HG02798 (cell line): Measurements from ENCODE around the gene RAMP1.
"Not testable (repeated sequence)": the region's sequence is repeated elsewhere in the genome, so short reads cannot be mapped to it uniquely, and the experiment has no call there.

Source experiments
- ATAC-seq: cut with Tn5 transposase; IDR thresholded peaks from one replicate; pipeline ENCODE4 v1.9.1; 2021; ENCODE audit warnings: mild to moderate bottlenecking; ENCODE audit not compliant: unreplicated experiment, poor library complexity

The RAMP1 gene

DNA sequence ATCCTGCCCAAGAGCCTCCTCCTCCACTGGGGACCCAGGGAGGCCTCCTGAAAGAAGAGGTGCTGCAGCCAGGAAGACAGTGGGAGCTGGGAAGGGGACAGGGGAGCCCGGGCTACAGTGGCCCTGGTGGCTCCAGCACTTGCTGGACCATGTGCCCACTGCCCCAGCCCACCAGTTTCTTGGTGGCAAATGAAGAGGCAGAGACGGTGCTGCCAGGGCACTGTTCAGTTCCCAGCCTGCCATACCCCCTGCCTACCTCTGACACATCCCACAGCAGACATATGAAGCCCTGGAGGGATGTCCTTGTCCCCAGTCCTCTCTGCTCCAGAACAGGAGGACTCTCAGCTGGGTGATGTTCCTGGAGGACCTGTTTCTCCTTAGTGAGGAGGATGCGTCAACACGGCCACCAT lies 3.7 kb downstream of the RAMP1 start:
- no peak for ATAC-seq

GRCh38 chr2:237863689-237864443 lies 4.4 kb downstream of the RAMP1 start:
- no peak for ATAC-seq

GRCh38 chr2:237864444-237864931 lies 5.1 kb downstream of the RAMP1 start:
- no peak for ATAC-seq

DNA sequence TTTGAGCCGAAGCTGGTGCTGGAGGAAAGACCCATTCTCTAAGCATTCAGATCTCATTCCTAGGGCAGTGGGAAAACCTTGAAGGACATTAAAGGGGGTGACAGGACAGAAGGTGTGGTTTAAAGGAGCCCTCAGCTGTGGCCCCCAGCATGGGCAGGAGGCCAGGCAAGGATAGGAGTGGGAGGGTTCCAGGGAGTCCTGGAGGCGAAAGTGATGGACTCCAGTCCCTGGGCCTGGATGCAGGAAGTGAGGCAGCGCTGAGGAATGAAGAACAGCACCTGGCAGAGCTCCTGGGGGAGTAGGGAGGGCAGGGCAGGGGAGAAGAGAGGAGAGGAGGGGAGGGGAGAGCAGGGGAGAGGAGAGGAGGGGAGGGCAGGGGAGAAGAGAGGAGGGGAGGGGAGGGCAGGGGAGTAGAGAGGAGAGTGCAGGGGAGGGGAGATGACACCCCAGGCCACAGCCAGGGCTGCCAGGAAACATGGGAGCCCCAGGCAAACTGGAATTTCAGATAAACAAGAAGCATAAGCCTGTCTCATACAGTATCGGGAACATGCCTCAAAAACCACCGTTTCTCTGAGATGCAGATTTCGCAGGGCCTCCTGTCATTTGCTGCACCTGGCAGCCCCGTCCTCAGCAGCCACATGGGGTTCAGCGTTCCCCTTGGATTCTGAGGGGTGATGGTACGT lies 5.7 kb downstream of the RAMP1 start:
- no peak for ATAC-seq

- no peak for ATAC-seq
Measured at GRCh38 chr2:237865623-237866041, 6.2 kb downstream of the RAMP1 start.

DNA sequence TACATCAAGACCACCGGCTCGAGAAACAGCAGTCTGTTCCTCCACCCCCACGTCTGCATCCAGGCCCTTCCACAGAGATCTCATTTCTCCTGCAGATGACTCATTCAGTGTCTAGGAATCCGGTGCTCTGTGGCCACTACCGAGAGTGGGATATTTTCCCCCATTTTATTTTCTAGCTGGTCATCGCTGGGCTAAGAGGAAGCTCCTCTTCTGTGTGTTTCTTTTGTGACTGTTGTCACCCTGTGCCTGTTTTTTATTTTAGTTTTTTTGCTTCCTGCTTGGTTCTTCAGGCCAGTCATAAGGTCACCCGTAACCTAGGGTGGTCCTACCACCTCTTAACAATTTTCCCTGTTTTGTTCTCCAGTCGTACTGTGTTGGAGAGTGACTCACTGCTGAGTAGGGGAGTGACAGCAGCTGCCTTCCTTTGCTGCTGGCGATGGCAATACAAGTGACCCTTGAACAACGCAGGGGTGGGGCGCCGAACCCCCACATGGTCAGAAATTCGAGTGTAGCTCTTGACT lies 6.7 kb downstream of the RAMP1 start:
- no peak for ATAC-seq

DNA sequence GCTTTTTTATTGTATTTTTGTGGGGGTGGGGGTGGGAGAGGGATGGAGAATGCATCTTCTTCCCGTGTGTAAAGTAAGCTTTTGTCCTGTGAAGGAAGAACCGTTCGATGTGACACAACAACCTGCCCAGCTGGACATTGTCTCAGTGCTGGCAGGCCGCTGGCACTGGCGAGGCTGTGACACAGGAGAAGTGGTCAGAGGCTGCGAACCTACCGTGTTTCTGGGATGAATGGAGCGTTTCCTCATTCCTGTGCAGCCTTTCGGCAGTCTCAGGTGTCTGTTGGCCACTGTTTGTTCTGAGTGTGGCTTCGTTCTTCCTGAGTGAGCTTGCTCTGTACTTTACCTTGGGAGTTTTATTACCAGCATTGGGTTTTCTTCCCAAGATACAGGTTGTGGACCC lies 8.0 kb downstream of the RAMP1 start:
- no peak for ATAC-seq

GRCh38 chr2:237868074-237868473 lies 8.7 kb downstream of the RAMP1 start:
- ATAC-seq: not testable (repeated sequence)

DNA sequence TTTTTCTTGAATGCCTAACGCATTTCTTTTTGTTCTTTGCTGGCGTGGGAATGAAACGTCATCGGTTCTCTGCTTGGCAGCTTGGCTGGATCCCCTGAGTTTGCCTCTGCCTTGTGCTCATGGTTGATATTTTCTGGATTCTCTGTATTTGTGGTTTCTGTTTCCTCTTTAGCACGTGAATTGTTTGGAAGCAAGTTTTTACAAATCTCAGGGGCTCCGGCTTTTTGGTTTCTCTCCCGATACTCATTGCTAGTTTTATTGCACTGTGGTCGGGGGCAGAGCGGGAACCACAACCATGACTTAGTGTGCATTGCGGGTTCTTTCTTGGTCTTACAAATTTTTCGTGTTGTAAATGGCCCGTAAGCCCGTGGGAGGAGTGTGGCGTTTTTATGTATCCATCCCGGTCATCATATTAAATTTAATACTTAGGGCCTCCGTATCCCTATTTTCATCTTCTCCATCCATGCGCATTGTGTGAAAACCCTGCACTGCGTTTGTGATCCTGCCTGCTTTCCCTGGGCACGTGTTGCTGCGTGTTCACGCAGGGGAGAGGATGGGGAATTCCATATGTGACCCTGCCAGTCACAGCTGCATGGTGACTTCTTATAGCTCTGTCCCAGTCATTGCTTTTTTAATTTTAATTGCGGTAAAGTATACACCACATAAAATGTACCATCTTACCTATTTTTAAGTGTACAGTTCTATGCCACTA lies 9.4 kb downstream of the RAMP1 start:
- no peak for ATAC-seq

DNA sequence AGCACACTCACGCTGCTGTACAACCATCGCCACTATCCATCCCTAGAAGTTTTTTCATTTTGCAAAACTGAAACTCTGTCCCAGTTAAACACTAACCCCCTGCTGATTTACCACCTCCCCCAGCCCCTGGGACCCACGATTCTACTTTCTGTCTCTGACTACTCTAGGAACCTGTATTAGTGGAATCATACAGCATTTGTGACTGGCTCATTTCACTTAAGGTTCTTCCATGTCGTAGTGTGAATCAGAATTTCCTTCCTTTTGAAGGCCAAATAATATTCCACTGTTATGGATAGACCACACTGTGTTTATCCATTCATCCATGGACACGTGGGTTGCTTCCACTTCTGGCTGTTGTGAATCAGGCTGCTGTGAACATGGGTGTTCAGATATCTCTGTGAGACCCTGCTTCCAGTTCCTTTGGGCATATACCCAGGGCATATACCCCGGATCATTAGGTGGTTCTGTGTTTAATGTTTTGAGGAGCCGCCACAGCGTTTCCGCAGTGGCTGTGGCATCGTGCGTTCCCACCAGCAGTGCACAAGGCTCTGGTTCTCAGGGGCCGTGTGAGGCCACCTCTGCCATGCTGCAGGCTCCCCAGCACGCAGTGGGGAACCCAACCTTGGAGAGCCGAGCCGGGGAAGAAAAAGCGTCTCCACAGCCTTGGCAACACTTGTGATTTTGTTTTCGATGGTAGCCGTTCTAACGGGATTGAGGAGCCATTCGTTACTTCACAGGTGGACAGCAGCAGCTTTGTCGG lies 10.1 kb downstream of the RAMP1 start:
- no peak for ATAC-seq

- ATAC-seq: no peak
Measured at GRCh38 chr2:237870126-237870525, 10.7 kb downstream of the RAMP1 start.

DNA sequence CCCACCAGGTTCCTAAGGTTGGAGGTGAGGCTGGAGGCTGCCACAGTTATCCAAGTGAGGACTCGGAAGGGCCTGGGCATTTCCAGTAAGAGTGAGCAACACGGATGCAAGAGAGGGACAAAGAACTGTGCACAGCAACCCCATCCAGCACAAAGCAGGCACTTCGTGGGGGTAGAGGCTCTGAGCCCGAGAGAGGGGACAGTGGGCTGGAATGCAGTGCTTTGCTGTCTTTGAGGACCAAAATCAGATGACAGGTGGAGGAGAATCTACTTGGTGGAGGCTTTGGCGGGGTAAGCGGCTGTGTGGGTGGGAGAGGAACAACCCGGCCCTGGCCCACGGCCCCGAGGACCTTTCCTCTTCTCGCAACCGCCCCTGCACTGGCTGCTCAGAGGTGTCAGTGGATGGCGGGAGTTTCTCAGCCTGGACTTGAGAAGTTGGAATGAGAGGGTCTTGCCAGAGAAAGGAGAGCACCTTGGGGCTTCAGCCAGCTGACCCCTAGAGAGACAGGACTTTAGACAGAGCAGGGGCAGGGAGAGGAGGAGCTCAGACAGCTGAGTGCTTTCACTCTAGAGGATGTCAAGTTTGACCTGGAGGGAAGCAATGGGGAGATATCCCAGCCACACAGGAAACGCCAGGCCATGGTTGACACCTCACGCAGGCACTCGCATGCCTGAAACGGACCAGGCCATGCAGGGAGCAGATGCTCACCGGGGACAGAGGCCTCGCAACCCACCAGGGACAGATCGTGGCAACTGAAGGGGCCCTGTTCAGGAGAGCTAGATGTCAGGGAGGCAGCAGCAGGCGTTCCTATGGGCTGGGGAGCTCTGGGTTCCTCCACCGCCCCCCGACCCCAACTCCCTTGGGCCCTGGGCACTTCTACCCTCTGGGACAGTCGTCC lies 11.6 kb downstream of the RAMP1 start:
- no peak for ATAC-seq

DNA sequence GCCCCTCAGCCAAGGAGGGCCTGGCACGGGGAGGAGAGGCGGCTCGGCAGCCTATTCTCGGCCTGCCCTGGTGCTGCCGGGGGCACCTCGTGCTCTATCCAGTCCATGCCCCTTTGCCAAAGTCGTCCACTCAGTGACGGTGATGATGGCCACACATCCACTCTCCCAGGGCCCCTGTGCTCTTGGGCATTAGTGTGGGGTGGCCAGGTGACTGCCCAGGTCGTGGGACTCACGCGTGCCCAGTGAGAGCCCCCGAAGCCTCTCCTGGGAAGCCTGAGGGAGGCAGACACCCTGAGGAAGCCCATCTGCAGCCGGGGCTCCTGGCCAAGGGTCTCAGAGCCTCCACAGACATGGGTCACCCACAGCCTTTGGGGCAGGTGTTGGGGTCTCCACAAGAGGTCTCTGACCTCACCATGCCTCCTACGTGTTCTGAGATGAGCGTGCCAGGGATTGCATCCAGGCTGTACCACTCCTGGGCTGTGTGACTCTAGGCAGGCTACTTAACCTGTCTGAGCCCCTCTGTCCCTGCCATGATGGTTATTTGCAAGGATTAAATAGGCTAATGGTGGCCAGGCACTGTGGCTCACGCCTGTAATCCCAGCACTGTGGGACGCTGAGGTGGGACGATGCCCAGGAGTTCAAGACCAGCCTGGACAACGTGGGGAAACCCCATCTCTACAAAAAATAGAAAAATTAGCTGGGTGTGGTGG lies 12.9 kb downstream of the RAMP1 start:
- ATAC-seq: no peak

DNA sequence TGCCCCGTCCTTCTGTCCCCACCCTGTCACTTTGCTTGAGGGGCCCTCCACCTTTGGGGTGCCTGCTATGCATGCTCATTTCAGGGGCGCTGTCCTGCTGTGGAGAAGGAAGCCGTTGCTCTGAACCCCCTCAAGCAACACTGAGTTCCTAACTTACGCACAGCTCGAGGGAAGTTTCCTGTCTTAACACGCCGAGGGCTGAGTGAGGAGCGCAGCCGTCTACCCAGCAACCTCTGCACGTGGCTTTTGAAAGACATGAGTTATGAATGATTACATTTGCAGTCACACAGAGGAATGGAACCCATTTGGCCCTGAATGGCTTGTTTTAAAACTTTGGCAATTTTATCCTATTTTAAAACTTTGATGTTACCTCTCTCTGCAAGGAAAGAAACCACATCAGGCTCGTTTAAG lies 14.0 kb downstream of the RAMP1 start:
- ATAC-seq: no peak

GRCh38 chr2:237873897-237874551 lies 14.6 kb downstream of the RAMP1 start:
- ATAC-seq: no peak

DNA sequence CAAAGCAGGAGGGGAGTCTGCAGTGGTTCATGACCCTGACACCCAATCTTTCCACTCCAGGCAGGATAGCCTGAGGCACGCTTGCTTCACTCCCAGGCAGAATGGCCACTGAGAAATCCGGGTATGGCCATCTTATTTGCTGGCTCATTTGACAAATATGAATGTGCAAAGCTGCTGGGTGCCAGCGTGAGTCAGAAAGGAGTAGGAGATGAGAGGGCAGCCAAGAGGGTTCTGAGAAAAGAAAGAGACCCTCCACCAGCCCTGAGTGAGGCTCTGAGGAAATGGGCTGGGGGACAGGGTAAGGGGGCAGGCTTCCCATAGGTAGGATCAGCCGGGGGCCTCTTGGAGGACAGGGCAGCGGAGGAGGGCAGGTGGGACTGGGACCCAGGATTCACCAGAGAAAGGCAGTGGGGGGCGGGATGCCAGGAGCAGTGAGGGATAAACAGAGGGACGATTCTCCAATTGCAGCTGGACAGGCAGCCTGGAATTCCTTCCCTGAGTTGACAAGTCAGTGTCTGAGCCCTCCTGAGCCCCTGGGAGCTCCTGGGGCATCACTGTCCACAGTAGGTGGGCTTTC lies 15.2 kb downstream of the RAMP1 start:
- ATAC-seq: no peak

DNA sequence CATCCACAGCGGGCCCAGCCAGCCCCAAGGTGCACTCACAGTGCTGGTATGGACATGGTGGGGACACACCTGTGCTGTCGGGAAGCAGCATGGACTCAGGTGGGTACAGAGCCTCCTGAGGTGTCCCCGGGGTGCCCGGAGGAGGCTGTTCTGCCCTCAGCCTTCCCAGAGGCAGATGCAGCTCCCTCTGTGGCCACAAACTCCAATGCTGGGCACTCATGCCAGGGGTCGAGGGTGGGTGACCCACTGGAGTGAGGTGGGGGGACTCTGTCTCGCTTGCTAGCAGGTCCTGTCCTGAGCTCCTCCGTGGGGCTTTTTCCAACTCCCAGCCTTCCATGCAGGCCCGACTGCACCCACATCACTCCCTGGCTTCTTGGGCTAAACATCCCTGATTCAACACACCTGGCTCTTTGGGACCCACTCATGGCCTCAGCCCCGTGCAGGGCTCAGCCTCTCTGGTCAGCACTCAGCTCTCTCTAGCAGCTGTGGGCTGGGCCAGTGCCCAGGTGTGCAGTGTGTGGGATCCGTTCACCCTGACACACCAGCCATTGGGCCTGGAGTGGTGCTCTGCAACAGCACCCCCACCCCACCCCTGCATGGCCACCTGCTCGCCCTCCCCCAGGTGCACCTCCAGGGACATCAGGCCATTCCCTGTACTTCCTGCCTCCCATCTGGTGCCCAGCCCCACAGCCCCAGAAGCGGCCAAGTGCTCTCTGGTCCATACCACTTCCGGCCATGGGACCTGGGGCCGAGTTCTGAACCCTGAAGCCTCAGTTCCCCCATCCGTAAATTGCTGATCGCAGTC lies 16.0 kb downstream of the RAMP1 start:
- no peak for ATAC-seq
